ENCODE data around the gene ATP6V0E2. TPM values are rescaled to one million over a fixed set of nuclear protein-coding genes. Genes with fewer than 3 reads are reported as not detected.
A peak's percentile ranks its signal among the peaks of the same experiment; 100 is the strongest.

ATP6V0E2 gene
- total RNA-seq, 1 donor from 2014 or later = 19.6 TPM

GRCh38 chr7:149850007-149850594, 23.7 kb upstream of the ATP6V0E2 start:
- peaks cover 7% of the 10 kb centered on the region for H3K4me1 ChIP-seq
- intact Hi-C loops (cut with DNase I) = no loop called here

GRCh38 chr7:149850716-149851115, 23.1 kb upstream of the ATP6V0E2 start:
- Histone ChIP-seq H3K27me3 (no peaks in the 10 kb centered on the region), H3K27ac (no peak overlapping the region), H3K4me1 (peaks cover 12% of the 10 kb centered on the region), H3K9me3 (no peaks in the 10 kb centered on the region), H3K36me3 (peaks cover 14% of the 10 kb centered on the region), H3K4me3 (no peak overlapping the region)
- no peak for TF ChIP-seq CTCF (IDR thresholded peaks at IDR 0.05)
- DNase-seq (peak; percentile 16), ATAC-seq (no peak)
- intact Hi-C loops (cut with DNase I) = no loop called here

More at GRCh38 chr7:149850007-149850594, 23.7 kb upstream of the ATP6V0E2 start:
- Histone ChIP-seq H3K9me3 (no peaks in the 10 kb centered on the region), H3K27me3 (no peaks in the 10 kb centered on the region), H3K36me3 (peaks cover 14% of the 10 kb centered on the region), H3K27ac (no peak overlapping the region), H3K4me3 (no peak overlapping the region)
- ATAC-seq = no peak
- DNase-seq = peak; percentile 21
- no peak for TF ChIP-seq CTCF (IDR thresholded peaks at IDR 0.05)

- no peak for TF ChIP-seq CTCF (IDR thresholded peaks at IDR 0.05)
- Histone ChIP-seq H3K36me3 (peaks cover 10% of the 10 kb centered on the region), H3K9me3 (no peaks in the 10 kb centered on the region), H3K4me1 (peaks cover 17% of the 10 kb centered on the region), H3K4me3 (no peak overlapping the region), H3K27ac (no peak overlapping the region), H3K27me3 (no peaks in the 10 kb centered on the region)
- DNase-seq (peak; percentile 8), ATAC-seq (no peak)
- intact Hi-C loops (cut with DNase I) = no loop called here
These were observed 22.3 kb upstream of the ATP6V0E2 start for GRCh38 chr7:149851449-149851848.

GRCh38 chr7:149853157-149853556, 20.6 kb upstream of the ATP6V0E2 start:
- no peak for ATAC-seq
- Histone ChIP-seq H3K4me3 (no peak overlapping the region), H3K27ac (no peak overlapping the region), H3K9me3 (no peaks in the 10 kb centered on the region), H3K27me3 (no peaks in the 10 kb centered on the region), H3K4me1 (peaks cover 17% of the 10 kb centered on the region), H3K36me3 (peaks cover 8% of the 10 kb centered on the region)
- no peak for TF ChIP-seq CTCF (IDR thresholded peaks at IDR 0.05)
- DNase-seq = peak; percentile 11
- intact Hi-C loops (cut with DNase I) = no loop called here

- peak; percentile 87 for DNase-seq
- Histone ChIP-seq H3K9me3 (no peaks in the 10 kb centered on the region), H3K27ac (no peak overlapping the region), H3K4me1 (peaks cover 17% of the 10 kb centered on the region), H3K4me3 (no peak overlapping the region), H3K27me3 (no peaks in the 10 kb centered on the region), H3K36me3 (peaks cover 5% of the 10 kb centered on the region)
- TF ChIP-seq CTCF (IDR thresholded peaks at IDR 0.05) = no peak
- intact Hi-C loops (cut with DNase I) = no loop called here
- peak; percentile 89 for ATAC-seq
These were observed 19.0 kb upstream of the ATP6V0E2 start for GRCh38 chr7:149854611-149855360.
